ENCODE data around the gene TM7SF3. TPM values are rescaled to one million over a fixed set of nuclear protein-coding genes. Genes with fewer than 3 reads are reported as not detected.

The TM7SF3 gene
- total and polyA plus RNA-seq, 2 donors (not counting 3 experiments of a cell fraction or from before 2014, with no cell fraction given): 54.8 to 70.7 TPM

DNA sequence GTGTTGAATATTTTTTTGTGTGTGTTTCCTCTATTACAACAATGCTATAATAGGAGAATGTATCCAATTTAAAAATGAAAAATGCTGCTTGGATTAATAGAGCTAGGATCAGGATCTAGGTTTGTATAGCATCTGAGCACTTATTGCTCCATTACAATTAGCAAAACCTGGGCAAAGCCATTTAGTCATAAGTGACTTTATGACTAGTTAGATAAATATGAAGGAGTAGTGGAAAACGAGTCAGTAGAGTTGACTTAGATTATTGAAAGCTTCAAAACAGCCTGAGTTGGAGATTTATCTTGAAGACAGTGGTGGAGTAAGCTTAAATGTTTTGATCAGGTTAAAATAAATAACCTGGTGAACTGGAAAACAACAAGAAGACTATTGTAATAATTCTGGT is 10.9 kb upstream of the TM7SF3 start:
- Histone ChIP-seq H3K9ac (replicated peaks; ENCODE audit: extremely low read depth, insufficient read depth, low read length) (no peak overlapping the region), H4K20me1 (replicated peaks; ENCODE audit: control insufficient read depth, extremely low read depth, insufficient read depth, low read length) (no peaks in the 10 kb centered on the region), H3K79me2 (ENCODE audit: control insufficient read depth, insufficient read depth, low read length) (peaks cover 31% of the 10 kb centered on the region), H3K27me3 (ENCODE audit: control insufficient read depth in 2 of 2, insufficient read depth in 2 of 2, low read length in 2 of 2) (no peaks in the 10 kb centered on the region), H3K4me3 (replicated peaks in 1 of 3; ENCODE audit: insufficient read depth in 1 of 3, low read depth in 1 of 3, low read length in 3 of 3) (no peak overlapping the region), H3K9me3 (replicated peaks; ENCODE audit: control insufficient read depth, insufficient read depth, low read length) (no peaks in the 10 kb centered on the region), H2AFZ (ENCODE audit: low read depth, low read length) (no peak overlapping the region), H3K9me1 (replicated peaks; ENCODE audit: control insufficient read depth, extremely low read depth, insufficient read depth, low read length) (no peaks in the 10 kb centered on the region), H3K27ac (ENCODE audit: insufficient read depth, low read depth, low read length) (no peak overlapping the region), H3K4me2 (ENCODE audit: insufficient read depth, low read length) (no peak overlapping the region), H3K36me3 (ENCODE audit: control insufficient read depth in 2 of 2, extremely low read depth in 1 of 2, insufficient read depth in 2 of 2, low read length in 2 of 2) (peaks cover 6 to 11% of the 10 kb centered on the region in 2 experiments), H3K4me1 (ENCODE audit: control insufficient read depth, extremely low read depth, insufficient read depth, low read length) (peaks cover 5% of the 10 kb centered on the region)
- CTCF ChIA-PET: interaction anchor here (0.9 to 2.0 kb wide), 3 partner anchors 9 to 281 kb away, joined by 4 to 10 read pairs (median 7); no protein-coding TSS in a partner anchor
- TF ChIP-seq POLR2AphosphoS5 (IDR thresholded peaks at IDR 0.05; ENCODE audit: insufficient read depth, low read depth, low read length): no peak
- no peak for TF ChIP-seq FOS (IDR thresholded peaks at IDR 0.05; ENCODE audit: borderline replicate concordance, insufficient read depth, low read length)
- no peak for TF ChIP-seq EZH2 (IDR thresholded peaks at IDR 0.05; ENCODE audit: borderline replicate concordance, low read depth, low read length, severe bottlenecking)
- TF ChIP-seq GATA2 (IDR thresholded peaks at IDR 0.05; ENCODE audit: insufficient read depth, insufficient read length, low read depth, low read length): no peak
- TF ChIP-seq CTCF (IDR thresholded peaks at IDR 0.05; ENCODE audit: extremely low read depth in 1 of 2, insufficient read depth in 1 of 2, low read depth in 1 of 2, low read length in 2 of 2): no peak
- TF ChIP-seq, protein P1, sequence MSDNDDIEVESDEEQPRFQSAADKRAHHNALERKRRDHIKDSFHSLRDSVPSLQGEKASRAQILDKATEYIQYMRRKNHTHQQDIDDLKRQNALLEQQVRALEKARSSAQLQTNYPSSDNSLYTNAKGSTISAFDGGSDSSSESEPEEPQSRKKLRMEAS (IDR thresholded peaks at IDR 0.05; ENCODE audit: insufficient read depth, insufficient read length): no peak
- no peak for TF ChIP-seq JUN (IDR thresholded peaks at IDR 0.05; ENCODE audit: borderline replicate concordance, insufficient read depth, insufficient read length, low read depth)
- TF ChIP-seq MYC (IDR thresholded peaks at IDR 0.05; ENCODE audit: low read depth, low read length): no peak
- no peak for TF ChIP-seq POLR2A (IDR thresholded peaks at IDR 0.05; ENCODE audit: low read depth, low read length)
- FAIRE-seq (no peak), DNase-seq (ENCODE audit: low read depth, low spot score) (no peak)
- dilution Hi-C loops (cut with MboI; ENCODE audit: extremely low pct_ligation_motif_present, low sequenced_read_pairs) (no loop called here), intact Hi-C loops (cut with micrococcal nuclease) (no loop called here)
- POLR2A ChIA-PET: no interaction called here
- BruUV-seq (replicated peaks): no TSS peak

All from endothelial cell of umbilical vein (primary cell).